B cell (primary cell): ENCODE results near the gene MDC1.
"Not testable (repeated sequence)": the region's sequence is repeated elsewhere in the genome, so short reads cannot be mapped to it uniquely, and the experiment has no call there.

Source experiments
- CTCF ChIP-seq: fragments of 200-600 bp; IDR thresholded peaks from one replicate; pipeline ENCODE4 v1.8.0; 2022; ENCODE audit warnings: antibody characterized with exemption, mild to moderate bottlenecking
- EZH2 ChIP-seq: IDR thresholded peaks from 2 replicates; pipeline ENCODE4 v1.6.1; 2012; ENCODE audit warnings: borderline replicate concordance, low read depth, mild to moderate bottlenecking, moderate library complexity, low read length; ENCODE audit not compliant: insufficient read depth, poor library complexity, severe bottlenecking

GRCh38 chr6:30723159-30723842 is 6.2 kb upstream of the MDC1 start:
- TF ChIP-seq CTCF, EZH2: not testable (repeated sequence)
